ENCODE data around the gene EPOP.
"Not testable (repeated sequence)": the region's sequence is repeated elsewhere in the genome, so short reads cannot be mapped to it uniquely, and the experiment has no call there.

The EPOP gene

DNA sequence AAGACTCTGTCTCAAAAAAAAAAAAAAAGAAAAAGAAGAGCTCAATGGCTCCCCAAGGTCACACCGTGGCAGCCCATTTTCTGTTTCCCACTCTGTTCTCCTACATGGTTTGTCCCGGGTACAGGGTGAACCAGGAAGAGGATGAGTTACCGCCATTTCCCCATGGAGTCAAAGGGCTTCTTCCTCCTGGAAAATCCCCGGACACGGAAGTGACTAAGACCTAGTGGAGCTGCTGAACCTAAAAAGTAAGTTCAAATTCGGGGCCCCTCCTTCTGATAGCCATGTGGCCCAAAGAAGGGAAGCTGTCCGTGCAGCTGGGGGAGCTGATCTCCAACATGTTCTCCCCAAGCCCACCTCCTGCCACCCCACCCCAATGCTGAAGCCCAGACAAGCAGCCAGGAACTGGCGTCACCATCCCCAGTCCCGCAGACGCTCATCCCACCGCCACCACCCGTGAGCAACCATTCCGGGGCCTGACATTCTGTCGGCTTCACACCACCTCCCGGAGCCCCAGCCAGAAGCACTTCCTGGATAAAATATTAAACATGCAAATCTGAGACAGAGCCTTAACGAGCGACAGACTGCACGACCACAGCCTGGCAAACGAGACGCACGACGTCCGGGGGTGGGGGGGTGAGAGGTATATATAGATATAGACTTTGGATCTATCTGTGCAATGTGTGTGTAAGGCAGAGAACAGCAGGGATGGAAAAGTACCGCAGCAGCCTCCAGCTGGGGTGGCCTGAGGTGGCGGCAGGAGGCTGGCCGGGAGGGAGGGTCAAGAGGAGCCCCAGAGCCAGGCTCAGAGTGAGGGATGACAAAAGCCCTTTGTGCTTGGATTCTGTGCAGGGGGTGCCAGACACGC, 17.6 kb downstream of the EPOP start:
- in situ Hi-C loops (cut with HindIII; ENCODE audit: low sequenced_read_pairs) = loop anchor here (25.0 kb wide), 1 partner anchor 120 kb away; no protein-coding TSS in a partner anchor

DNA sequence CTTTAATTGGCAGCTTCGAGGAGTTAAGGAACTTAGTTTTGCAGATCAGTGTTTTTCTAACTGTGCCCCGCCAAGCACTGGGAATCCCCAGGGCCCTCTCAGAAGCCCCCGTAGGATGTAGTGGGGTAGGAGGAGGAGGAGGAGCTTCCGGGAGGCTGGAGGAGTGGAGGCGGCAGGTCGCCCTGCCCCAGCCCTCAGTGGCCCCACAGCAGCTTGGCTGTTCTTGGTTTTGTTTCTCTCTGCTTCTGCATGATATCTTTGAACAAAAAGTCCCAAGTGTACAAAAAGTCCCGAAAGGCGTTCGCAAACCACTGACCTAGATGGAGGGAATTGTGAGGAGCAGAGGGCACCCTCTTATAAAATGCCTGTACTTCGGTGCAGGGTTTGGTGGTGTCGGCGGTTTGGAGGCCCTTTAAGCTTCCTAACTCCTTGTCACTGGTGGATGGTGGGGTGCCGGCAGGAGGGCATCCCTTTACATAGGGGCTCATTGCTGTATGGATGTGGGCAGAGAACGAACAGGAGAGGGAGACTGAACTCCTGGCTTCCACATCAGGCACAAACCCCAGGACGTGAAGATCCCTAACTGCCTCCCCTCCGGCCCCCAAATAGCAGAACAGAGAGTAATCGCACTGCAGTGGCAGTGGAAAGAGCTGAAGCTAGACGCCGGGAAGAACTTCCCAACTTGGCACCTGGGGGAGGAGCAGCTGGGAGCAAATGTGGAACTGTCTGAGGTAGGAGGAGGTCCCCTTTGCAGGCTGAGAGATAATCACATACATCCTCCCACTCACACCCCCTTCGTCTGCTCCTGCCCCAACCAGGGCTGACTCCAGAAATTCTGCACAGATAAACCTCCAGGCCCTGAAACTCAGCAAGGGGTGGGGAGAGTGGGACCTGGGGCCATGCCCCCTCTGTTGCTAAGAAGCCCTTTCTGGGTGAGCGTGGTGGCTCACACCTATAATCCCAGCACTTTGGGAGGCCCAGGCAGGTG, 20.1 kb downstream of the EPOP start:
- in situ Hi-C loops (cut with HindIII; ENCODE audit: low sequenced_read_pairs) = loop anchor here (5.0 to 25.0 kb wide), 2 partner anchors 62 to 117 kb away; no protein-coding TSS in a partner anchor

GRCh38 chr17:38653679-38654078, 21.1 kb downstream of the EPOP start:
- in situ Hi-C loops (cut with HindIII; ENCODE audit: low sequenced_read_pairs) = loop anchor here (5.0 to 25.0 kb wide), 2 partner anchors 61 to 116 kb away; no protein-coding TSS in a partner anchor

DNA sequence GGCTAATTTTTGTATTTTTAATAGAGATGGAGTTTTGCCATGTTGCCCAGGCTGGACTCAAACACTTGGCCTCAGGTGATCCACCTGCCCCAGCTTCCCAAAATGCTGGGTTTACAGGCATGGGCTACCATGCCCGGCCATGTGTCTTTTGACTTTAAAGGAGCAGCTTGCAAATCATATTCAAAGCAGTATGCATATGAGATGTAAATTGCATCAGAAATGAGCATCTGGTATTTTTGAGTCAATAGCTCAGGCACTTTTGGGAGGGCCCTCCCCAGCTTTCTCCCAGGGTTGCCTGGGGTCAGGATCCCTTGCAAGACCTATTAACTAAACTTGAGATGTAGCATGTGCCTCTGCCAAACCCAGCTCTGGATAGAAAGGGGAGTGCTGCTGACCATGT, 21.5 kb downstream of the EPOP start:
- in situ Hi-C loops (cut with HindIII; ENCODE audit: low sequenced_read_pairs) = loop anchor here (5.0 to 25.0 kb wide), 2 partner anchors 61 to 116 kb away; no protein-coding TSS in a partner anchor

DNA sequence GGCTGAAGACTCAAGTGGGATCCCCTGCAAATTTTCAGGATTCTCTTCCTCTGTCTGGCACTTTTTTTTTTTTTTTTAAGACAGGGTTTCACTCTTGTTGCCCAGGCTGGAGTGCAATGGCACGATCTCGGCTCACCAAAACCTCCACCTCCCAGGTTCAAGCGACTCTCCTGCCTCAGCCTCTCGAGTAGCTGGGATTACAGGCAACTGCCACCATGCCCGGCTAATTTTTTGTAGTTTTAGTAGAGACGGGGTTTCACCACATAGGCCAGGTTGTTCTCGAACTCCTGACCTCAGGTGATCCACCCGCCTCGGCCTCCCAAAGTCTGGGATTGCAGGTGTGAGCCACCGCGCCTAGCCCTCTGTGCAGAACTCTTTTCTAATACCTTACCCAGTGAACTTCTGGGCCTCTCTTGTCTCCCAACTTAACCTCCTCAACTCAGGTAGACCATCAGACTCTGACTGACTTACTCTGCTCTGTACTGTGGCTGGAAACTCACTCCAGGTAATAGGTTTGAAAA, 24.0 kb downstream of the EPOP start:
- in situ Hi-C loops (cut with HindIII; ENCODE audit: low sequenced_read_pairs) = loop anchor here (5.0 to 25.0 kb wide), 2 partner anchors 58 to 113 kb away; no protein-coding TSS in a partner anchor

GRCh38 chr17:38637951-38638350, 36.8 kb downstream of the EPOP start:
- in situ Hi-C loops (cut with HindIII; ENCODE audit: low sequenced_read_pairs) = no loop called here

DNA sequence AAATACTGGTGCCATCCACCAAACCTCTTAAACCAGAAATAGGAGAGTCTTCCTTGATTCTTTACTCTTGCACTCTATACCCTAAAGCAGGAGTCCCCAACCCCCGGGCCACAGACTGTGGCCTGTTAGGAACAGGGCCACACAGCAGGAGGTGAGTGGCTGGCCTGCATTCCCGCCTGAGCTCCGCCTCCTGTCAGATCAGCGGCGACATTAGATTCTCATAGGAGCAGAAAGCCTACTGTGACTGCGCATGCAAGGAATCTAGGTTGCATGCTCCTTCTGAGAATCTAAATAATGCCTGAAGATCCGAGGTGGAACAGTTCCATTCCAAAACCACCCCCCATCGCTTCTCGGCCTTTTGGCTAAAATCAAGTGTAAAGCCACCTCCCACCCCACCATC, 38.7 kb downstream of the EPOP start:
- in situ Hi-C loops (cut with HindIII; ENCODE audit: low sequenced_read_pairs) = no loop called here

- in situ Hi-C loops (cut with HindIII; ENCODE audit: low sequenced_read_pairs) = no loop called here
These were observed 42.4 kb downstream of the EPOP start for GRCh38 chr17:38632334-38632733.

- in situ Hi-C loops (cut with HindIII; ENCODE audit: low sequenced_read_pairs) = no loop called here
These were observed 46.3 kb downstream of the EPOP start for GRCh38 chr17:38628441-38628840.

- in situ Hi-C loops (cut with HindIII; ENCODE audit: low sequenced_read_pairs) = no loop called here
These were observed 46.8 kb downstream of the EPOP start for GRCh38 chr17:38627957-38628356.

GRCh38 chr17:38626606-38627226, 48.0 kb downstream of the EPOP start:
- in situ Hi-C loops (cut with HindIII; ENCODE audit: low sequenced_read_pairs) = not testable (repeated sequence)

- in situ Hi-C loops (cut with HindIII; ENCODE audit: low sequenced_read_pairs) = no loop called here
These were observed 49.3 kb downstream of the EPOP start for GRCh38 chr17:38625482-38625881.

- in situ Hi-C loops (cut with HindIII; ENCODE audit: low sequenced_read_pairs) = not testable (repeated sequence)
These were observed 49.9 kb downstream of the EPOP start for GRCh38 chr17:38624782-38625355.

Data from endothelial cell of hepatic sinusoid (primary cell).